ENCODE results near the gene C5orf58.
A peak's percentile ranks its signal among the peaks of the same experiment; 100 is the strongest.

Gene C5orf58

DNA sequence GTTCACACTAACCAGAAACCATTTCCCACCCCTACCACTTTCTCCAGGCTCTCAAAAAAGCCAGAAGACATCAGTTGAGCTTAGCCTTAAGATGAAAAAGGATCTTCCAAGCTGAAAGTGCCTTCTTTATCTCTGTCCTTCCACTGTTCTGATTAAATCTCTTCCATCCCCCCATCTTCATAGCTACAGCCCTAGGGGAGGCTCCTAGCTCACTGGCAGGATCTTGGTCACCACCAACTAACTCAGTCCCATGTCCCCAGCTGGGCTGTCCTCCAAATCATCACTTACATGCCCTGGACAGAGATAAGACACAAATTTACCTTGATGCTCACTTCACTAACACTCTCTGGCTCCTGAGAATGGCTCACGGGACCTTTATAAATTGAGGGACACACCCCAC, 50.5 kb downstream of the C5orf58 start:
- Histone ChIP-seq H3K9me3 (ENCODE audit: insufficient read depth, low read depth, low read length) (no peaks in the 10 kb centered on the region), H3K4me1 (ENCODE audit: insufficient read depth, low read length, poor library complexity, severe bottlenecking) (peaks cover 83% of the 10 kb centered on the region), H3K9ac (ENCODE audit: low read depth, low read length, poor library complexity, severe bottlenecking) (peak overlapping the region; percentile 55), H2AFZ (ENCODE audit: low read length) (no peak overlapping the region), H3K27me3 (ENCODE audit: insufficient read depth, low read length, poor library complexity, severe bottlenecking) (no peaks in the 10 kb centered on the region), H3K9me2 (replicated peaks; ENCODE audit: low read depth, low read length) (no peaks in the 10 kb centered on the region), H4K20me1 (ENCODE audit: insufficient read depth, low read length, poor library complexity, severe bottlenecking) (peaks cover 35% of the 10 kb centered on the region), H3K79me2 (ENCODE audit: insufficient read depth, low read length) (peaks cover 83% of the 10 kb centered on the region), H3F3A (ENCODE audit: low read depth) (peaks cover 27% of the 10 kb centered on the region; the same call in 1 of the 2 replicates), H3K4me2 (ENCODE audit: low read depth, low read length, poor library complexity, severe bottlenecking) (peak overlapping the region; percentile 71), H3K36me3 (ENCODE audit: insufficient read depth, low read length) (peaks cover 58% of the 10 kb centered on the region), H3K4me3 (ENCODE audit: low read length, poor library complexity, severe bottlenecking) (peak overlapping the region; percentile 47)
- TF ChIP-seq EZH2phosphoT487 (IDR thresholded peaks at IDR 0.05; ENCODE audit: borderline replicate concordance): no peak

DNA sequence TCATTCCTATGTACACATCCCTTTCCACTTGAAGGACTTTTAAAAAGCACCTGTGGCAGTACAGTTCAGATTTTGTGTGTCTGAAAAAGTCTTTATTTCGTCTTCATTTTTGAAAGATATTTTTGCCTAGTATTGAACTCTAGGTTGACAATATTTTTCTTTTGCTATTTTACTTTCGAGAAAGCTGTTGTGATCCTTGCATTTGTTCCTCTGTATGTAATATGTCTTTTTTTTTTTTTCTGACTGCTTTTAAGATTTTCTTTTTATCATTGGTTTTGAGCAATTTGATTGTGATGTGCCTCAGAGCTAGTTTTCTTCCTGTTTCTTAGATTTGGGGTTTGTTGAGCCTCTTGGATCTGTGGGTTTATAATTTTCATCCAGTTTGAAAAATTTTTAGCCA, 51.4 kb downstream of the C5orf58 start:
- Histone ChIP-seq H3K4me1 (ENCODE audit: insufficient read depth, low read length, poor library complexity, severe bottlenecking) (peaks cover 90% of the 10 kb centered on the region), H3K36me3 (ENCODE audit: insufficient read depth, low read length) (peaks cover 67% of the 10 kb centered on the region), H3K79me2 (ENCODE audit: insufficient read depth, low read length) (peaks cover 92% of the 10 kb centered on the region)

DNA sequence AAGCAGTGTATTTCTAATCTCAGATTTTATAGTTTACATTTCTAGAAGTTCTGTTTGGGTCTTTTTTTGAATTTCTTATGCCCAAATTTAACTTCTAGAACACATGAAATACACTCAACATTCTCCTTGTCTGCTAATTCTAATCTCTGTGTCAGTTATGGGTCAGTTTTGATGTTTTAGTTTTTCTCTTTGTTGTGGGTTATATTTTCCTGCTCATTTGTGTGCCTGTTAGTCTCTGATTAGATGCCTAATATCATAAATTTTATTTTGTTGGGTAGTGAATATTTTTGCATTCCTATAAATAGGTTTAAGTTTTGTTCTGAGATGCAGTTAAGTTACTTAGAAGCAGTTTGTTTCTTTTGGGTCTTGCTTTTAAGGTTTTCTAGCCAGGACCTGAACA, 52.4 kb downstream of the C5orf58 start:
- no peaks in the 10 kb centered on the region for H3K9me2 ChIP-seq (replicated peaks; ENCODE audit: low read depth, low read length)
- H3K36me3 ChIP-seq (ENCODE audit: insufficient read depth, low read length): peaks cover 69% of the 10 kb centered on the region
- H3K4me3 ChIP-seq (ENCODE audit: low read length, poor library complexity, severe bottlenecking): peak overlapping the region; percentile 54
- no peaks in the 10 kb centered on the region for H3K9me3 ChIP-seq (ENCODE audit: insufficient read depth, low read depth, low read length)
- H3K4me2 ChIP-seq (ENCODE audit: low read depth, low read length, poor library complexity, severe bottlenecking): peak overlapping the region; percentile 71
- H3K4me1 ChIP-seq (ENCODE audit: insufficient read depth, low read length, poor library complexity, severe bottlenecking): peaks cover 87% of the 10 kb centered on the region
- peak overlapping the region; percentile 55 for H3K9ac ChIP-seq (ENCODE audit: low read depth, low read length, poor library complexity, severe bottlenecking)
- H3F3A ChIP-seq (ENCODE audit: low read depth): peaks cover 14% of the 10 kb centered on the region; the same call in 1 of the 2 replicates
- H3K79me2 ChIP-seq (ENCODE audit: insufficient read depth, low read length): peaks cover 98% of the 10 kb centered on the region
- H3K27me3 ChIP-seq (ENCODE audit: insufficient read depth, low read length, poor library complexity, severe bottlenecking): no peaks in the 10 kb centered on the region
- peaks cover 49% of the 10 kb centered on the region for H4K20me1 ChIP-seq (ENCODE audit: insufficient read depth, low read length, poor library complexity, severe bottlenecking)
- H2AFZ ChIP-seq (ENCODE audit: low read length): no peak overlapping the region
- TF ChIP-seq, protein P1, sequence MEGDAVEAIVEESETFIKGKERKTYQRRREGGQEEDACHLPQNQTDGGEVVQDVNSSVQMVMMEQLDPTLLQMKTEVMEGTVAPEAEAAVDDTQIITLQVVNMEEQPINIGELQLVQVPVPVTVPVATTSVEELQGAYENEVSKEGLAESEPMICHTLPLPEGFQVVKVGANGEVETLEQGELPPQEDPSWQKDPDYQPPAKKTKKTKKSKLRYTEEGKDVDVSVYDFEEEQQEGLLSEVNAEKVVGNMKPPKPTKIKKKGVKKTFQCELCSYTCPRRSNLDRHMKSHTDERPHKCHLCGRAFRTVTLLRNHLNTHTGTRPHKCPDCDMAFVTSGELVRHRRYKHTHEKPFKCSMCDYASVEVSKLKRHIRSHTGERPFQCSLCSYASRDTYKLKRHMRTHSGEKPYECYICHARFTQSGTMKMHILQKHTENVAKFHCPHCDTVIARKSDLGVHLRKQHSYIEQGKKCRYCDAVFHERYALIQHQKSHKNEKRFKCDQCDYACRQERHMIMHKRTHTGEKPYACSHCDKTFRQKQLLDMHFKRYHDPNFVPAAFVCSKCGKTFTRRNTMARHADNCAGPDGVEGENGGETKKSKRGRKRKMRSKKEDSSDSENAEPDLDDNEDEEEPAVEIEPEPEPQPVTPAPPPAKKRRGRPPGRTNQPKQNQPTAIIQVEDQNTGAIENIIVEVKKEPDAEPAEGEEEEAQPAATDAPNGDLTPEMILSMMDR (conservative IDR thresholded peaks at IDR 0.05; ENCODE audit: low read length): no peak
- no peak for TF ChIP-seq EZH2phosphoT487 (IDR thresholded peaks at IDR 0.05; ENCODE audit: borderline replicate concordance)

More for the DNA sequence above, 51.4 kb downstream of the C5orf58 start:
- H3K27me3 ChIP-seq (ENCODE audit: insufficient read depth, low read length, poor library complexity, severe bottlenecking): no peaks in the 10 kb centered on the region
- no peaks in the 10 kb centered on the region for H3K9me3 ChIP-seq (ENCODE audit: insufficient read depth, low read depth, low read length)
- TF ChIP-seq EZH2phosphoT487 (IDR thresholded peaks at IDR 0.05; ENCODE audit: borderline replicate concordance): no peak
- TF ChIP-seq, protein P1 (conservative IDR thresholded peaks at IDR 0.05; ENCODE audit: low read length): no peak
- peak overlapping the region; percentile 47 for H3K4me3 ChIP-seq (ENCODE audit: low read length, poor library complexity, severe bottlenecking)
- H3F3A ChIP-seq (ENCODE audit: low read depth): peaks cover 24% of the 10 kb centered on the region; the same call in 1 of the 2 replicates
- H2AFZ ChIP-seq (ENCODE audit: low read length): no peak overlapping the region
- H3K9me2 ChIP-seq (replicated peaks; ENCODE audit: low read depth, low read length): no peaks in the 10 kb centered on the region
- peaks cover 45% of the 10 kb centered on the region for H4K20me1 ChIP-seq (ENCODE audit: insufficient read depth, low read length, poor library complexity, severe bottlenecking)
- H3K9ac ChIP-seq (ENCODE audit: low read depth, low read length, poor library complexity, severe bottlenecking): peak overlapping the region; percentile 55
- peak overlapping the region; percentile 71 for H3K4me2 ChIP-seq (ENCODE audit: low read depth, low read length, poor library complexity, severe bottlenecking)

DNA sequence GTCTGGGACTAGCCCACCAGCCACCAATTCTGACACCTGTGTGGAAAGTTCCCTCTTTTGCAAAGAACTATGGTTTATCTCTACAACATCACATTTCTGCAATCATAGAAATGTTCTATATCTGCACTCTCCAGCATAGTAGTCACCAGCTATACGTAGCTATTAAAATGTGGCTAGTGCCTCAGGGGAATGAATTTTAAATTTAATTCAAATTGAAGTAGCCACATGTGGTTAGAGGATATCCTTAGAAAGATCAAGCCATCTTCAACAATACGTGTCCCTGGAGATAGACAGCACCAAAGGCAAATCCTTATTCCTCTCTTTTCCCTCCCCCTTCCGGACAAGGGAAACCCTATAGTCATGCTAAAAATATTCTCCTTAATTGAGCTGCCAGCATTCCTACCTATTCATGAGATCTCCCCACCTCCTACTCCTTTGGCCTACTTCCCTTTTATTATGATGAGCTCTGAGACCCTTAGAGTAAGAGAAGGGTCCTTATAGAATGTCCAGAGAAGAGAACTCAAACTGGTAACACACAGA, 53.7 kb downstream of the C5orf58 start:
- Histone ChIP-seq H3K4me3 (ENCODE audit: low read length, poor library complexity, severe bottlenecking) (peak overlapping the region; percentile 54), H3K36me3 (ENCODE audit: insufficient read depth, low read length) (peaks cover 71% of the 10 kb centered on the region), H3F3A (ENCODE audit: low read depth) (0 out of 2 replicates have a peak, but pooled peaks cover 11% of the 10 kb centered on the region), H3K4me1 (ENCODE audit: insufficient read depth, low read length, poor library complexity, severe bottlenecking) (peaks cover 87% of the 10 kb centered on the region), H3K9ac (ENCODE audit: low read depth, low read length, poor library complexity, severe bottlenecking) (peak overlapping the region; percentile 55), H3K27me3 (ENCODE audit: insufficient read depth, low read length, poor library complexity, severe bottlenecking) (no peaks in the 10 kb centered on the region), H2AFZ (ENCODE audit: low read length) (no peak overlapping the region), H3K9me3 (ENCODE audit: insufficient read depth, low read depth, low read length) (no peaks in the 10 kb centered on the region), H3K4me2 (ENCODE audit: low read depth, low read length, poor library complexity, severe bottlenecking) (peak overlapping the region; percentile 71), H3K79me2 (ENCODE audit: insufficient read depth, low read length) (peaks cover 98% of the 10 kb centered on the region), H4K20me1 (ENCODE audit: insufficient read depth, low read length, poor library complexity, severe bottlenecking) (peaks cover 50% of the 10 kb centered on the region), H3K9me2 (replicated peaks; ENCODE audit: low read depth, low read length) (no peaks in the 10 kb centered on the region)
- no peak for TF ChIP-seq EZH2phosphoT487 (IDR thresholded peaks at IDR 0.05; ENCODE audit: borderline replicate concordance)
- TF ChIP-seq, protein P1 (conservative IDR thresholded peaks at IDR 0.05; ENCODE audit: low read length): no peak

Measured in Loucy (cell line).